Ecto neural progenitor cell (in vitro differentiated cells): ENCODE results near the gene ALDH1L1.
A peak's percentile ranks its signal among the peaks of the same experiment; 100 is the strongest.

Experiments
- DNase-seq: peaks from one replicate; pipeline ENCODE4 v3.0.0-alpha.2; 2018; ENCODE audit warnings: low spot score

ALDH1L1 gene

DNA sequence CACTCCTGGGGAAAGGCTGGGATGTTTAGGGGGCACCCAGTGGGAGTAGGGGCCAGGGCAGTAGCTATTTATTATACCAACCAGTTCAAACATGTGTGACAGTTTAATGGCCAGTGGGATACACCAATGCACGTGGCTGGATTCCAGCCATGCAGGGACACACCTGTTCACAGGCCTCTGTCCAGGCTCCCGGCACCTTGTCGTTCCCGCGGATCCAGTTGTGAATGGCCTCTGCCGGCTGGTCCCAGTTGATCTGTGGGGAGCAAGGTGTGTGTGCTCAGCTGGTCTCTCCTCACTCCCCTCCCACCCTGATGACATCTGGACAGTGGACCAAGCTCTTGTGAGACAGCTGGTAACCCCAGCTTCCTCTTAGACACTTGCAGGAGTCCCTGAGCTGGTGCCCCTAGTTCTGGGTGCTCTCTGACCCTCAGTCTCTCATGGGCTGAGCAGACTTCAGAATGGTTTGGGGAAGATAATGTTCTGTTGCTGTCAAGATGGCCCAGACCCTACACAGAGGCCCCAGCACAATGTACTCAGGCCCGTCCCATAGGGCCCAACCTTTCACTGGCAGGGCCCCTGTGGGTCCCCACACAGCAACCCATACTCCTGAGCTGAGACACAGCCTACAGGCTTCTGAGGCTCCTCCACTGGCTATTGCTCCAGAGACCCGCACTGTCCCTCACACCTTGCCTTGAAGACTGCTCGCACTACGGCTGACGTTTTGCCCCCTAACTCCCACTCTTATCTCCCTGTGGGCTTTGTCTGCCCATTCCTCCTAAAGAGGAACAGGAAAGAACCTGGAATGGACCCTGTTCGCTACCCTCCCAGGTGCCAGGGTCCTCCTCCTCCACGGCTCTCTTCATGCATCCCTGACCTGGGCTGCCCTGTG lies 25.8 kb downstream of the ALDH1L1 start:
- DNase-seq = no peak

DNA sequence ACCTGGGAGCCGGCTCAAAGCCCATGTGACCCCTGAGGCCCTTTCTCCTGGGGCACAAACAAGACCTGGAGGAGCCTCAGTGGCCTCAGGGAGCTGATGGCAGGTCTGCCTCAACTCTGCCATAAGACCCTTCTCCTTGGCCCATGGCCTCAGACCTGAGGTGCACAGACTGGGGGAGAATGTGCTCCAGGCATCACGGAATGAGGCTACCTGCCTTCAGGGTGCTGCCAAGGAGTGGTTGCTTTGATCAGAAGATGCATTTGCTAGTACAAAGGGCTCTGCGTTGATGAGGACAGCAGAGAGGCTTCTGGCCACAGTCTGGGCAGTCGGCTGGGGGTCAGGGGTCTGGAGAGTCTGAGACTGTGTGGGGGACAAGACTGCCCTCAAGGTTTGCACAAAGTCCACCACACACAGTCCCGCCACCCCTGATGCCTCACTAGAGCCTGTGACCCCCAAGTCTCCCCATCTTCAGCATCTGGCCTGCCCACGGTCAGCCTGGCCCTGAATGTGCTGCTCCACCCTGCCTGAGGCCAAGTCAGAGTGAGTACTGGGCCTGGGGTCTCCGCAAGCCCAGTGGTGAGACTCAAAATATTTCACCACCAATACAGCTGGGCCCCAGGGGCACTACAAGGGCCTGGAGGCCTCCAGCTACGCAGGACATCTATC lies 26.6 kb downstream of the ALDH1L1 start:
- DNase-seq = no peak

DNA sequence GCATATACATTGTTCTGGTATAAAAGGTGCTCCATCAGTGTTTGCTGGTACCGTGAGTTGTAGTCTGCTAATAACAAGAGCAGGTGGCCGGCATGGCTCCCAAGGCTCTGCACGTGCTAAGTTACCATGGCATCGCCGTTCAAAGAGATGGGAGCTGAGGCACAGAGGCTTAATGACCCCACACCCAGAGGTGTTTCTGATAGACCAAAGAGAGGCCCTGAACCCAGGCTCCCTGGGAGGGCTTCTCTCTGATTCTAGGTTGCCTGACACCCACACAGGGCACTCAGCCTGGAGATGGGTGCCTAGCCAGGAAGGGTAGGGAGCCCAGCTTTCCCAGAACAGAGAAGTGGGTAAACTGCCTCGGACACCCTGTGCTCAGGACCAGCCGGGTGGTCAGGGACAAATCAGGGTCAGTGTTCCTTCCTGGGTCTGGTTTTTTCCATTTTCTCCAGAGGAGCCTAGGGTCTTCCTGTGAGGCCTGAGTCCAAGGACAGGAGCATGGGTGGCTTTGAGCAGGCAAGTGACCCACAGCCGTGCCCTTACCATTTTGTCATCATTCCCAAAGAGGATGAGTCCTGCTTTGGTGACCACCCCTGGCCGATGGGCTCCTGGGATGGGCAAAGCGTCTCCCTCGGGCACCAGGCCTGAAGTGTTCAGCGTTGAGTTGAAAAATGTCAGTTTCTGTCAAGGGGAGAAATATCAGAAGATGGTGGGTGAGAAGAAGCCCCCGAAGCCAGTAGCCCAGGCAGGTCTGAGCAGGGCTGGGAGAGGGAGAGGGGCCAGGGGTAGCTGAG lies 27.3 kb downstream of the ALDH1L1 start:
- no peak for DNase-seq

DNA sequence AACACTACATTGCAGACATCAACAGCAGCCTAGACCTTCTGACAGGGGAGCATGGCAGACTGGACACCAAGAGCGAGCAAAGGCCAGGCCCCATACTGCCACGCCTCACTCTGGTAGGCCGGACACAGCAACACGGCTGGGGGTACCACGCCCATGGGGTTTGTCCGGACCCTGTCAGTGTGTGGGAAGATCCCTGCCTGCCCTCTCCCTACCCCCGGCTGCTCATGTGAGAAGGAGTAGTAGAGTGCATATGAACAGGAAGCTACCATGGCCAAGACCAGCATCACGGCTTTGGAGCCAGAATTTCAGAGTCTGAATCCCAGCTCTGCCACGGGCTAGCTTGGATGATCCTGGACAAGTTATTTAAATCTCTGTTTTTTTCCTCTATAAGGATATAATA lies 27.9 kb downstream of the ALDH1L1 start:
- DNase-seq = peak; percentile 32

DNA sequence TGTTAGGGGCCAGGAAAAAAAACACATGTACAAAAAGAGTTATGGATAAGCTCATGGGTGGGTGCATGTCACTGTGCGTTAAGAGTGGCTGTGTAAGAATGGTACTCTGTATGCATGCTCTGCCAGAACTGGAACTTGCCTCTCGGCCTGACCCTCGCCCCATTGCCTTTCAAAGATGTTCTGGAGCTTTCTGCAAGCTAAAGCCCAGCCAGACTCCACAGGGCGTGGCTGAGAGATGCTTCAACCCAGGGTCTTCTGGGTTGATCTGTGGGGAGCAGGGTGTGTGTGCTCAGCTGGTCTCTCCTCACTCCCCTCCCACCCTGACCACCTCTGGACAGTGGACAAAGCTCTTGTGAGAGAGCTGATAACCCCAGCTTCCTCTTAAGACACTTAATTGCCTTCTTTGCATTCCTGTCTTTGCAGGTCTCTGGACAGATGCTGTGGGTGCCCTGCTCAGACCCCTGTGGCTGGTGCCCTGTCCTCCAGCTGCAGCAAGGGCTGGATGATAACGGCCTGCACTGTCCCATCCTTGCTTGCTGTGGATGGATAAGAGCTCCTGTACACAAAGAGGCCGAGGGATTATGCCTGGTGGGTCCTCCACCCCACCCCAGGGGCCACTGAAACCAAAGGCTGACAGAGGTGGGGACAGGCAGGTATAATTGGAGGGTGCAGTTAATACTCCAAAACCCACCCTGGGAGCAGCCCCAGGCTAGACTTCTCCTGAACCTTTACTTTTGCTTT lies 28.7 kb downstream of the ALDH1L1 start:
- peak; percentile 31 for DNase-seq

DNA sequence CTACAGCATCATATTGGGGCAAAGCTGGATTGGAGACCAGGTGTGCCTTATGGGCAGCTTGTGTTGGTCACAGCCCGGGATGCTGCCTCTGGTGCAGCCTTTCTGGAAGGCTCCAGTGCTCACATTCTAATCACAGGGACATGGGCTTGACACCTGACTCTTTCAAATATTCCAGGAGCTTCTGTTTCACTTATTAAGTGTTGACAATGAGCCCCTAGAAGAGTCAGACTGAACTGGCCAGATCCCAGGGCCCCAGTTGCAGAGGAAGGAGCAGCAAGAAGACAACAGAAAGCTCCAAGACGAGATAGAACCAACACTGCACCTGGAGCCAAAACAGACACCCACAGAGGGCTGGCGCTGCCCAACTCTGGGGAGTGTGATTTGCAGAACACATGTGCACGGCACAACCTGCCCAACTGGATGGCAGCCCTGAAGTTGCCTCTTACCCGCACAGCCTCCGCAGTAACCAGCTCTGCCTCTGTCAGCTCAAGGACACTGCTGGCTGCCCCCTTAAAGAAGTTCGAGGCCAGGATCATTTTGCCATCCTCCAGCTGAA lies 30.3 kb downstream of the ALDH1L1 start:
- DNase-seq = no peak

DNA sequence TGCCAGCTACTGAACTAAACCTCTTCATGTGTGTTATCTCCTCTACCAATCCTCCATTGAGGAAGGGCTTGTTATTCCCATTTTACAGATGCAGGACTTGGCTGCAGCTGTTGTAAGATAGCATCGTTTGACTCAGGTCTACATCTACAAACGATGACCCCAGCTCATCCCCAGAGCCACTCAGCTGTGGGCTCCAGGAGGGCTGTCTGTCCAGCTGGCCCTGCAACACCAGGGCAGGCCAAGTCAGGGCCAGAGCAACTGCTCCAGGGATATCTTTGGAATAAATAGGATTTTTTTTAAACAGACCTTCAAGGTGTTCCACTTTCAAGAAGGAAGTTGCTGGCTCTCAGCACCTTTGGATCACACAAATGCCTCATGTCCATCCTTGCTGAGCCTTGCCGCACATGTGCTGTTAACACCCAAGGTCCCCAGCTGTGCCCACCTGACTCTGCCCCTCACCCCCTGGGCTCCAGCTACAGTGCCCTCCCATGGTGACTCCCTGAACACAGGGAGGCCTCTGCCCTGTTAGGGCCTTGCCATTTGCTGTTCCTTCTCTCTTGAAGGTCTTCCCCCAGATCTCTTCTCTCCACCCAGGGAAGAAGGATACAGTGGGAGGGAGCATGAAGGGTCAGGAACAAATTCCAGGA lies 31.0 kb downstream of the ALDH1L1 start:
- no peak for DNase-seq

DNA sequence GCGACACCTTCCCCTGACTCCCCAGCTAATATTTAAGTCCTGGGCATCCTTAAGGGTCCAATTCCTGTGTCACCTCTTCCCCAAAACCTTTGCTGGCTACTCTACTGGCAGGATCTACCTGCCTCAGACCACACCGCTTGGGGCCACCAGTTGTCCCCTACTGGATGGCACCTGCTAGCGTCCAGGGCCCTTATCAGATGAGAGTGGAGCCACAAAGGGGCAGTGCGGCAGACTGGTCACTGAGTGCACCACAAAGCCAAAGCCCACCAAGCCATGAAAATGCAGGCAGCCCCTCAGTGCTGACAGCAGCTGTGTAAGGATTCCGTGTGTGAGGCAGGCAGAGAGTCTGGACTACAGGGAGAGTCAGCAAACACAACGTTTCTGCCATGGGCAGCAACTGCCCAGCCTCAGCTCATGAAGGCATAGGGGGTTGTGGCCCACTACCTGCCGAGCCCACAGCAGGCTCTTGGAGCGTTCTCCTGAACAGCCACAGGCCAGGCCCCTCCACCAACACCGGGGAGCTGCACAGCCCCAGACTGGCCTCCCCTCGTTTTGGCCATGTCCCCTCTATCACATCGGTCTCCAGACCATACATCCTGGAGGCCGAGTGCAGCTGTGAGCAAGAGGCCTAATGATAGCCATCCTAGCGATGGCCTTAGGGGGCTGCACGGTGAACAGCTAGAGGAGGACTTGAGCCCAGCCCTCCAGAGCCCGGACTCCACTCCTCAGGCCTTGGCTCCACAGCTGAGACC lies 32.3 kb downstream of the ALDH1L1 start:
- no peak for DNase-seq

DNA sequence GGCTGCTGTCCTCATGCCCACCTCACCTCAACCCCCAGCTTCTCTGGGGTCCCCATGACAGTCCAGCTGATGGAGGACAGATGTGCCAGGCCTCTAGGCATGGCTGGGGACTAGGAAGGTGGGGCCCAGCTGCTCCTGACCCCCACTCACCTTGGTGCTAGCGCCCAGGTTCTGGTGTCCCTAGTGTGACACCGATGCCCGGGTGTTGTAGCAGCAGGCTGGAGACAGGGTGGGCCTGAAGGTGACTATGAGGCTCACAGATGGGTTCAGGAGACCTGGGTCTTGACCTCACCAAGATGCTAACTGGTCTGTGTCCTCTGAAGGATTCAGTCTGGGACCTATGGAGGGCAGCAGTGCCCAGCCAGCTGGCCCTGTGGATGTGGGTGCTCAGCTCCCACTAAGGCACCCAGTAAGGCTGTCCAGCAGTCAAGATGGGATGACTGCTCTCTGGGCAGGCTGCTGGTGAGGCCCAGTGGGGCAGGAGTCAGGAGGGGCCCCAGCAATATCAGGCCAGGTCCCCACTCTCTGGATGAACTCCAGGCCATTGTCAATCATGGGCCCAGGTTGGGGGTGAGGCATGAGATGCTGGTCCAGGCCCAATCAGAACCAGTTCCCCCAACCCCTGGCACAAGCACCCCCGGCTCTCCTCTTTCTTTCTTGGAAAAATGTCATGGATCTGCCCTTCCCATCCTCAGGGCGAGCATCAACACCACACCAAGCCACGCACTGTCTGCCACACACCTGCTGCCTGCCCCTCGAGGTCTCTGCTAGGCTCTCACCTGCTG lies 33.0 kb downstream of the ALDH1L1 start:
- DNase-seq = peak; percentile 40

DNA sequence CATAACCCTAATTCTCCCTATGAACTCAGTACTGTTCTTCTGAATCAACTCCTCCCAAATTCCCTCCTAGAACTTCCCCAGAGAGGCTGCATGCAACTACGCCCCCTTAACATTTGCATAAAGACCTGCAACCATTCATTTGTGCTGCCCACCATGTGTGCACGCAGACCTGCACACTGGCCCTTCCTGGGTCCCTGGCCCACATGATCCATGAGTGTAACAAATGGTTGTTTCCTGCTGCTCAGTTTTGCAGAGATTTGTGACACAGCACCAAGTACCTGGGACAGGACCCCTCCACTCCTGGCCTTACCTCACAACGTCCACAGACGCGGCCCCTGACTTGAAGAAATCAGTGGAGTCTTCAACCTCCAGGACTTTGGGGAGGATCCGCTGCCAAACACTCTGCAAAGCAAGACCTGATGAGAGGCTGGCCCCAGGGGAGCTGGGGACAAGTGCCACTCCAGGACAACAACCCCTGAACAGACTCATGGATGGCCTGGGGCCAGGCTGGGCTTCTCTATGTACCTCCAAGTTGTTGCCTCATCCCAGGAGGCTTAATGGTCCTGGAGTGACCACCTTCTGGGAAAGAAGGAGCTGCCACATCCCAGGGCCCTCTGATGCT lies 33.8 kb downstream of the ALDH1L1 start:
- peak; percentile 32 for DNase-seq

DNA sequence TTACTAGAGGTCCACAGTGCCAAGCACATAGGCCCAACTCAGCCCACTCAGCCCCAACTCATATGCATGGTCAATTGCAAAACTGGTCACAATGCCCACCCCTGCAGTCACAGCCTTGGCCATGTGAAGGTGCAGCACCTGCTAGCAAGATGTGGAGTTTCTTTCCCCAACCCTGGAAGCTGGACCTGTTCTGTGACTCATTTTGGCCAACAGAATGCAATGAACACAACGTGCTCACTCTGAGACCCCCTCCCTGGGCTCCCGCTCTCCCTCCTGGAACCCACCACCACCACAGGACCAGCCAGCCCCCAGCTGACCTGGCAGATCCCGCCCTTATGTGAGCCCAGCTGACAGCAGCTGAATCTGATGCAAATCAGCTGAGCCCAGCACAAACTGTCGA lies 34.4 kb downstream of the ALDH1L1 start:
- no peak for DNase-seq

DNA sequence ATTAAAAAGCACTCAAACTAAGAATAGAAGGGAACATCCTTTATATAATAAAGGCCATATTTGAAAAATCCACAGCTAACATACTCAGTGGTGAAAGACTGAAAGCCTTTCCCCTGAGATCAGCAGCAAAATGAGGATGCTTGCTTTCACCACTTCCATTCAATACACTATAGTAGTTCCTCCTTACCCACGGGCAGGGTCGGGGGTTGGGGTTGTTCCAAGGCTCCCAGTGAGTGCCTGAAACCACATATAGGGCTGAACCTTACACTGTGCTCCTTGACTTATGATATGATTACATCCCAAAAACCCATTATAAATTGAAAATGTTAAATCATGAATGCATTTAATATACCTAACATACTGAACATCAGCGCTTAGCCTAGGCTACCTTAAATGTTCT lies 37.7 kb downstream of the ALDH1L1 start:
- DNase-seq = no peak

DNA sequence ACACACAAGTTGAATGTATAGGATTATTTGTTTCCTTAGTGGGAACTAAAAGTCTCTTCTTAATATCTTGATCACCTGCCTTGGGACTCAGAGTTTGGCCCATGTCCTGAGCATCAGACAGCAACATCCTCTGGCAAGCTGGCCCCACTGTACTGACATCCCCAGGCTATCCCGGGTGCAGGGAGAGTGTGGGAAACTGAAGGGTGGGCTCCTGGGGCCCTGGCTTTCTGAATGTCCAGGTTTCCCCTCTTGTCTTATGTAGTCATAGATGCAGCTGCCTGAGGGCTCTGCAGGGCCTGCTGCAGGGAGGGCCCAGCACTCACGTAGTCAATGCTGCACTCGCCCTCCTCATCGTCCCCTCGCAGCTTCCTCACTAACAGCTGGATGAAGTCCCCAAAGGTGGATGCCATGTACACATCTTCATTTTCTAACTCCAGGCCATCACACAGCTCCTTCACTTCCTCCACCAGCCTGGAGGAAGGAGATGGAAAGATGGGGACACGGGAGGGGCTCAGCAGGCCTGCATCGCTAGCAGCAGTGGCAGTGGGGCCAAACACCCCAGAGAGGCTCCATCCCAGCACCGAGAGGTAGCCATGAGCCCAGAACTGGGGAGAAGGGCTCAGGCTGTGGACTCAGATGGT lies 42.8 kb downstream of the ALDH1L1 start:
- peak; percentile 25 for DNase-seq

DNA sequence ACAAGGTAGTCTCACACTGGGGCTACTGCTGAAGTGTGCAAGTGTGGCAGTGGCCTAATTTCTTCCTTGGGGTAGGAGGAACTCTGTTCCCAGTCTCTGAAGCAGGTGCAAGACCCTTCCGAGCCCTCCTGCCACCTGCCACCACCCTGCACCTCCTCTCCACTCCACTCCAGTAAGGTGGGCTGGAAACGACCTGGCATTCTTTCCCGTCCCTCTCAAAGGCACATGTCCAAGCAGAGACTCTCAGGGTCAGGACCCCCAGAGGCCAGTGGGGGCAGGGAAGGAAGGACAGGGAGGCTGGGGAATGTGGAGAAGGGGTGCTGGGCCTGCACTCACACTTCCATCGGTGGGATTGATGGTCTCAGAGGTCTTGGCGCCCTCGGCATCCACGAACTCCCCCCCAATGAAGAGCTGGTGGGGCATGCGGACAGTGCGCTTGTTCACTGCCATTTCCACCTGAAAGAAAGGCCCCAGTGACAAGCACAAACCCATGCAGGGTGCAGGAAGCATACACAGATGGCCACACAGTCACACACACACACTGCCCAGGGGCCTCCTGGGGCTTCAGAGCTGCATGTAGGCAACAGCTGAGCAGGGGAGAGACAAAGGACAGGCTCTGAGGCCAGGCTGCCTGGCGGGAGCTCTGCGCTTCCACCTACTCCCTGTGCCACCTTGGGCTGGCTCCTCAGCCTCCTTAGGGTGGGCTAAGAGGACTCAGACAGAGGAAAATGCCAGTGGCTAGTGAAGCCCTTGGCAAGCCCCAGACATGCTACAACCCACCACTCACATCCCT lies 43.8 kb downstream of the ALDH1L1 start:
- DNase-seq = peak; percentile 35

DNA sequence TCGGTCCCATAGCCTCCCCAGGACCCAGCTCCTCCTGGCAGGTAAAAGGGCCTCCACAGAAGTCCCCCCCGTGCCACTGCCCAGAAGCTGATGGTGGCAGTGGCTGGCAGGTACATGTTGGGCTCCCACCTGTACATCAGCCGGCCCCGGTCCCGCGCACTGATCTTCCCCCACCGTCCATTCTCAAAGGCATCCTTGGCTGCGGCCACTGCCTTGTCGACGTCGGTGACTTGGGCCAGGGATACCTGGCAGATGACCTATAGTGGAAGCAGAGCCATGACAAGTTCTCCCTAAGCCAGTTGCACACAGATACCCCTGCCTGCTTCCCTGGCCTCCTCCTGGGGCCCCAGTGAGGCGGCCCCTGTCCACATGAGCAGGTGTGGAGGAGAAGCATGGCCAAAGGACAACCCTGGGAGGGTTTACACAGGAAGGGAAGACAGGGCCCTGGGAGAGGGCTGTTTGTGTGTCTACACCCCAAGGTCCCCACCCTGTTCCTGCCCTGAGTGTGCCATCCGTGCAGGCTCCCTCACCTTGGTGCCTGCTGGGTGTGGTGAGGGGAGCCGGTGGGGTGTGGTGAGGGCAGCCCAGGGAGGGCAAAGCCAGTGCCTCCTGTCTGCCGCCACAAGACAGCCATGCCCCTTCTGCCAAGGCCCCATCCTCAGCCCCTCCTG lies 44.8 kb downstream of the ALDH1L1 start:
- DNase-seq = no peak

DNA sequence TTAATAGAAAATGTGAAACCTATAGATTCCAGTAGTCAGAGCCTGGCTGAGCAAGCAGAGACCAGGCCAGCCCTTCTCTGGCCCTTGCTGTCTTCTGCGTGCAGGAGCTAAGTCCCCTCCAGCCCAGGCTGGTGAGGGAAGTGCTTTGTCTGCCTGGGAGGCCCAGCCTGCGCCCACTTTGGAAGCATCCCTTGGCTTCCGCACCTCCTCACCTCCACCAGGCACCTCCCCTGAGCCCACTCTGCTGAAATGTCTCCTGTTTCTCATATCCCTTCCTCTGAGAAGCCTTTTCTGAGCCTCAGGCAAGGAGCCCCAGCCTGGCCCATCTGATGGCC lies 45.3 kb downstream of the ALDH1L1 start:
- DNase-seq = peak; percentile 36

DNA sequence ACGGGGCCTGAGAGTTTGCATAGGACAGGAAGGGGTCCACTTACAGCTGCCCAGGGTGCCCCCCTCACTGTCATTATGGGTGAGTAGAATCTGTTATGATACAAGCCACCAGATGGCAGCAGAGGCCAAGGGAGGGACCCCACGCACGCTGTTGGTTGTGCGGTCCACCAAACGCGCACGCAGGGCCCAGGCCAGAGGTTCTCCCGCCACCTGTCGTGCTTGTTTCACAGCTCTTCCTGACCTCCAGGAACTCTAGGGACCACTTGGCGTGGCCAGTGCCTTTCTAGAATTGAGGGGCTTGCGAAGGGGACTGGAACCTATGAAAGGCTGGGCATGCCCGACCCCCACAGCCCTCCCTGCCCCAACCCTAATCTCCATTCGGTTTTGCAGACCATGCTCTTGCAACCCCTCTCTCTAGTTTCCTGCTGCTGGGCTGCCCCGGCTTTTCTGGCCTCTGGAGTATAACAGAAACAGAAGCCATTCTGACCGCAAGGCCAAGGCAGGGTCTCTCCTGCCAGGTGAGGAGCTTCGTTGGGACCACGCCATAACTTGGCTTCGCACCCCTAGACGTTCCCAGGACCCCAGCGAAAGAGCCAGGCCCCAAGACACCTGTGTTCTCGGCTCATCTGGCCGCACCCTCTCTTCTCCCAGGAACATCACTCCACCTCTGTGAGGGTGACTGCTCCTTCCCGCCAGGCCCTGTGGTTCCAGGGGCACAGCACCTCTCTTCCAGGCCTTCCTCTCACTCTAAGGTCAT lies 46.0 kb downstream of the ALDH1L1 start:
- peak; percentile 85 for DNase-seq
